Dedifferentiated amniotic fluid mesenchymal stem cell (primary cell): ENCODE data around the gene IFT122.
A peak's percentile ranks its signal among the peaks of the same experiment; 100 is the strongest.
"Not testable (repeated sequence)": the region's sequence is repeated elsewhere in the genome, so short reads cannot be mapped to it uniquely, and the experiment has no call there.

ENCODE experiments used
- DNase-seq: peaks from one replicate; pipeline ENCODE4 v3.0.0-alpha.2; 2016; ENCODE audit errors: extremely low spot score

The IFT122 gene

DNA sequence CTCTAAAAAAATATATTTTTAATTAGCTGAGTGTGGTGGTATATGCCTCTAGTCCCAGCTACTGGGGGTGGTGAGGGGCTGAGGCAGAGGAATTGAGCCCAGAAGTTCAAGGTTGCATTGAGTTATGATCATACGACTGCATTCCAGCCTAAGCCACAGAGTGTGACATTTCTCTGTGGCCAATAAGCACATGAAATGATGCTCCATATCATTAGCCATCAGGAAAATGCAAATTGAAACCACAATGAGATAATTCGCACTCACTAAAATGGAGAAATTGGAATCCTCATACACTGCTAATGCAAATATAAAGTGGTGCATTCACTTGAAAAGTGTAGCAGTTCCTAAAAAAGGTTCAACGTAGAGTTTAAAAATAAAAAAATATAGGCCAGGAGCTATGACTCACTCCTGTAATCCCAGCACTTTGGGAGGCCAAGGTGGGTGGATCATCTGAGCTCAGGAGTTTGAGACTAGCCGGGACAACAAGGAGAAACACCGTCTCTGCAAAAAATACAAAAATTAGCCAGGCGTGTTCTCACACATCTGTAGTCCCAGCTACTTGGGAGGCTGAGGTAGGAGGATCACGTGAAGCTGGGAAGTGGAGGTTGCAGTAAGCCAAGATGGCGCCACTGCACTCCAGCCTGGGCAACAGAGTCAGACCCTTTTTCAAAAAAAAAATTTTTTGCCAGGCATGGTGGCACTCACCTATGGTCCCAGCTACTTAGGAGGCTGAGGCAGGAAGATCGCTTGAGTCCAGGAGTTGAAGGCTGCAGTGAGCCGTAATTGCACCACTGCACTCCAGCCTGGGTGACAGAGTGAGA is 35.2 kb downstream of the IFT122 start:
- DNase-seq = no peak

DNA sequence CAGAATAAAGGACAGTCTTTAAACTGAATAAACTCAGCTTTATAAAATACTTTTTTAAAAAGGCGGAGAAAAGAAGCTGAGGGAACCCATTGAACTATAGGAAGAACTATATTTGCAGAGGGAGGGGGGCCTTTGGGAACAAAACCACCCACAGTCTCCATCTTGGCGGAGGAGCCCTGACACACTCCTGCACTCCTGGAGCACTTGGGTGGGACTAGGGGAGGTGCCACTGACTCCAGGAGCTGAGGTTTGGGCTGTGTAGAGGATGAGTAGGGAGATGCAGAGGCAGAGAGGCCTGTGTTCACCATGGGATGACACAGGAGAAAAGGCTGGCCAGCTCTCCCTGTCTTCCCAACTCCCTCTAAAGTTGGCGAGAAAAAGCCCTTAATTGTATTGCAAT is 35.8 kb downstream of the IFT122 start:
- DNase-seq = no peak

DNA sequence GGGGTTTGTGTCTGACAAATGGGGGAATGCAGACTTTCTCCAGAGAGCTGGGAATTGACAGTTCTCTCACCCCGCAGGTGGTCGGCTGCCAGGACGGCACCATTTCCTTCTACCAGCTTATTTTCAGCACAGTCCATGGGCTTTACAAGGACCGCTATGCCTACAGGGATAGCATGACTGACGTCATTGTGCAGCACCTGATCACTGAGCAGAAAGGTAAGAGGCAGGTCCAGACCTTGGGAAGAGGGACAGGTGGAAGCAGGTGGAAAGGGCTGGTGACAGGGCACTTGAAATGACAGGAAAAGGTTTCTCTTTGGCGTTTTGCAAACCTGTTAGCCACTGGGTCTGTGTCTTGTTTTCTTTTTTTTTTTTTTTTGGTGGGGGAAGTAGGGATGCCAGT is 36.6 kb downstream of the IFT122 start:
- DNase-seq = no peak

DNA sequence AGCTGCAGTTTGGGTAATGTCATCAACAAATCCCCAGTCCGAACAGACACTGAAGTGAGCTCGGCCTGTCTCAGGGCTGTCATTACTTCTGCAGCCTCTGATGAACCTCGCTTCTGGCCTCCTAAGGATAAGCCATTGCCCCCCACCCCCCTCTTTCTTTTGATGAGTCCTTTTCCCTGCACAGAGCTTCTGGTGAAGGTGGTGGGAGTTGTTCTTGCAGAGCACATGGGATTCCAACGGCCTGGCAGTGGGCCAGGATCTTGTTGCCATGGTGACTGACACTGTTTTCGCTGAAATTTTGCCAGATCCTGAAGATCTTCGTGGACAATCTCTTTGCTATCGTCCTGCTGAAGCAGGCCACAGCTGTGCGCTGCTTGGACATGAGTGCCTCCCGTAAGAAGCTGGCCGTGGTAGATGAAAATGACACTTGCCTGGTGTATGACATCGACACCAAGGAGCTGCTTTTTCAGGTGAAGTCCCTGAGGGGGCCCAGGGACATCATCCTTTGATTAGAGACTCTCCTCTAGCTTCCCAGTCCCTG is 41.3 kb downstream of the IFT122 start:
- DNase-seq = not testable (repeated sequence)

DNA sequence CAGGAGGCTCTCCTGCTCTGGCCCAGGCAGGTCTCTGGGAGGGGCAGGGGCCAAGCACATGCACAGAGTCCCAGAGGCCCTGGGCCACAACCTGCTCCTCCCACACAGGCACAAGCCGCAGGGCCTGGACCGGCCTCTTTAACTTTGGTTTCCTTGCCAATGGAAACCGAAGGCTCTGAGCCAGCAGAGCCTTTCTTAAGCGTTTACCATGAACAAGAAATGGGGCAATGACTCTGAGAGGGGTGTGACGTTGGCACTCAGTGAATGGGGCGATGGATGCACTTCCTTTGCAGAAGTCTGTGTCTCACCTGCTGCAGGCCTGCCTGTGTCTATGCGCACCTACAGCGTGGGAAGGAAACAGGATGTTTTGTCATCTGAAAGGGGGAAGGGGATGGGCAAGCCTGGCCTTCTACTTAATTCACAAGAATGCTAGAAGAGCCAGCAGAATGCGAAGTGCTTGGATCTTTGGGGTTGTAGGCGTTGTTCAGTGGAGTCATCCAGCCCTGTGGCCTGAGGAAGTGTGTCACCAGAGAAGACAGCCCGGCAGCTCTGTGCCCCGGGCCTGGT is 41.8 kb downstream of the IFT122 start:
- DNase-seq = no peak

DNA sequence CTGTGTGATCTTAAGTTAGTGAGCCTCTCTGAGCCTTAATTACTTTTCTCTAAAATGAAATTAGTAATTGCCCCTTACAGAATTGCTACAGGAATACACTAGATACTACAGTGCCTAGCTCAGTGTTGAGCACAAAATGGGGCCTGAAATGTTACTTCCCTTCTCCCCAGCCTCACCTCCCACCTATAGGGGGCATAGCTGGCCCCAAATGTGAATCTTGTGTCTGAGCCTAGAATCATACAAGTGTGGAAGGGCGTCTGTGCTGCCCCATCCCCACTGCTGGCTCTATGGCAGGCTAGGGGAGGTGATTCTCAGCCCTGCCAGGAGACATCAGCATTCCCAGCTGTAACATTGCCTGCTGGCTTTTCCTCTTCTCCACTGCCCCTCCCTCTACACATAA is 42.7 kb downstream of the IFT122 start:
- DNase-seq = no peak

DNA sequence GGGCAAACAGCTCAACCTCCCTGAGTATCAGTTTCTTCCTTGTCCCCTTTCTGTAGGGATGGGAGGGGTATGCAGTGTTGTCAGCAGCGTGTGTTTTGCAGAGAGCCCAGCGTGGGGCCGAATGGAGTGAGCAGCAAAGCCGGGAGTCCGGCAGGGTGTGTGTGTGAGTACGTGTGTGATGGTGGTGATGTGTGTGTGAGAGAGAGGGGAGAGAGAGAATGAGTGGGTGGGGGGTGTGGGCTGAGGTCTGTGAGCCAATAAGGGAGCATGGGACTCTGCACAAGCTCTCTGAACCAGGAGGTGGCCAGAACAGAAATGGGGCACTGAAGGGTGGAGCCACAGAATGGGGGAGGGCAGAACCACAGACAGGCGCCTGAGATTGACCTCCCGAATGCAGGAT is 43.8 kb downstream of the IFT122 start:
- DNase-seq = no peak

DNA sequence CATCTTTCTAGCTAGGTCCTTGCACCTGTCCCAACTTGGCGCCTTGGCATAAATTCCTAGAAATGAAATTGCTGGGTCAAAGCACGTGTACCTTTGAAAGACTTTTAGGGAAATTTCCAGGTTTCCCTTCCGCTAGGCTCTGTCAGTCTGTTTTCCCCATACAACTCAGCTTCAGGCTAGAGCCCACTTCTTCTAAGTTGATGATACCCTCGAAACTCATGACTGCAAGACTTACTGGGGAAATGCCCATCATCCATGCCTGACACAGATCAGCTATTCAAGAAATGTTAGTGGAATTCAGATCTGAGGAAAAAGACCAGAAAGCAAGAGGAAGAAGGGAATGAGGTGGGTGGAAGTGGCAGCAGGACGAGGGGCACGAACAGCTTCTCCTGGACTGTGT is 45.1 kb downstream of the IFT122 start:
- DNase-seq = not testable (repeated sequence)

DNA sequence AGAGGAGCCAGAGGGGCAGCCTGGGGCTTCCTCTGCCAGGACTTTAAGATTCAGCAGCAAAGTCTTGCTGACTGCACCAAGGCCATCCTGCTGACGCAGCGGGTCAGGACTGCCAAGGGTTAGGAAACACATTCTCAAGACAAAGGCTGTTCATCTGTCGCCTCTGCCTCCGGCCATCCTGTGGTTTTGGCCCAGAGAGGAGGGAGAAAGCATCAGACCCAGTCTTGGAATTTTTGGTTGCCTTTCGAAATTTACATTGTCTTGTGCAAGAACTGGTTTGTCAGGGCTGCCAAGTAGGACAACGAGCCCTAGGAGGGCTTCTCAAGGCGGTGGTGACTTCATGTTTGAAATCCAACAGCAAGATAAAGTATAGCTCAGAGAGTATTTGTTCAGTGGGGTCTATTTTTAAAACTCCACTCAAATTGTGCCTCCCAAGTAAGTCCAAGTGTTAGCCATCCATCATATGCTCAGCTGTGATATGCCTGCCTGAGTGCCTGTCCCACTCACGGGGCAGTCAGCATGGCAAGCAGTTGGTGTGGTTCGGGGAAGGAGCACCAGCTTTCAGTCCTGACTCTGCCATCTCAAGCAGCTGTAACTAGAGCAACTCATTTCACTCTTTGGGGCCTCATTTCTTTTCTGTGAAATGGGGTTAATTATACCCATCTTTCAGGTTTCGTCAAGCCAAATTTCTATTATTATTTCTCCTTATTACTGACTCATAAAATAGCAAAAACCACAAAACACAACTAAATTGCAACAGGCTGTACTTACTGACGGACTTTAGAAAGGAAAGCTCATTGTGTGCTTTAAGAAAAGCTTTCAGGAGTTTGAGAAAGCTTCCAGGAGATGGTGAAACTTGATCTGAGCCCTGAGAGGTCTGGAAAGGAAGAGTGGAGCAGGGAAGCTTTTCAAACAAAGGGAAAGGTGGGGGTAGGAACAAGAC is 46.0 kb downstream of the IFT122 start:
- DNase-seq = peak; percentile 93

DNA sequence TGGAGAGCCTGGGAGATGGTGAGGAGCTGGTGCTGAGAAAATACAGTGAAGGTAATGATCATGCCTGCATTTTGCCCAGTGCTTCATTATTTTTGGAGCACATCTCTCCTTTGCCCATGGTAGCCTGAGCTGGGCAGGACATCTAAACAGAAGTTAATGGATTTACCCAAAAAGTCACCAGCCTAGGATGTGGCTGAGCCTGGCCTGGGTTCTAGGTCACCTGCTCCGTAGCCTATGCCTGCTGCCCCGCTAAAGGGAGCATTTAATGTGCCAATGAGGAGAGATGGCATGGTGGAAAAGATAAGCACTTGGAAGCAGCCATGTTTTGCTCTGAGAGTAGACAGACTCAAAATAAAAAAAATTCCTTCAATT is 46.6 kb downstream of the IFT122 start:
- no peak for DNase-seq

DNA sequence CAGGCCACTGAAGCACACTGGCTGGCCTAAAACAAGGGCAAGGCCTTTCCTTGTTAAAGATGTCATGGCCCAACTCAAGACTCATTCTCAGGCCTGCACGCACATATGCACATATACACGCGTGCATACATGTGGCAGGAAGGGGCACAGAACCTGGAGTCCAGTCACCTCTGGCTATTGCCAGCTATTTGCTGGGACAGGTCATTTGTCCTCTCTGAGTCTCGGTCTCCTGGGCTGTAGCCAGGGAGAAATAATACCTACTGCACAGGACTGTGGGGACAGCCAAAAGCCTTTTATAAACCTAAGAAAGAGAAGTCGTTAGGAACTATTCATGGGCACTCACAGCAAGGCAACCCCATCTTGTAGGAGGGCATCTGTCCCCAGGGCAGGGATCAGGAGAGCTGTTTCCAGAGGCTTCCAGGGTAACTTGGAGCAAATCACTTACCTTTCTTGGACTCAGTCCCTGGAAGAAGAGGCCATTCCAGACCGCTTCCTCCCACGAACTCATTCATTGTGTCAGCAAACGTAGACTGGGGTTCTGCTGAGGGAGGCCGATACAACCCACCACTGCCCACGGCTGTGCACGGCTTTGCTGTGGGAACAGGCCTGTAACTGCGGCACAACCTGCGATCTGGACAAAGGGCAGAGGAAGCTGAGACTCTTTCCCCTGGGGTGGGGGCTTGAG is 47.3 kb downstream of the IFT122 start:
- no peak for DNase-seq

DNA sequence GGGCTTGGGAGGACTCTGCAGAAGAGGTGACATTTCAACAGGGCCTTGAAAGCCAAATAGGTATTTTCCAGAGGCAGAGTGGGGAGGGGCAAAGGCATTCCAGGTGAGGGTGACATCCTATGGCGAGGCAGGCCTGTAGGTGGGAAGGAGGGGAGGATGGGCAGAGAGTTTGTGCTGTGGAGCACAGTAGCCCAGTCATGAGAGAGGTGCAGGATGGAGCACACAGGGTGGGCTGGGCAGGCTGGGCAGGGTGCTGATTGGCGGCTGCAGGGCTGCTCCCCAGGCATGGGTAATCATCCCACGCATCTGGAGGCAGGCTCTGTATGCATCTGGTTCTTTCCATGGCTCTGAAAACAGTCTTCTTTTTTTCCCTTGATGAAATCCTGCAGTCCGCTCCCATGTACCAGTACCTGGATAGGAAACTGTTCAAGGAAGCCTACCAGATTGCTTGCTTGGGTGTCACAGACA is 47.9 kb downstream of the IFT122 start:
- DNase-seq = not testable (repeated sequence)

DNA sequence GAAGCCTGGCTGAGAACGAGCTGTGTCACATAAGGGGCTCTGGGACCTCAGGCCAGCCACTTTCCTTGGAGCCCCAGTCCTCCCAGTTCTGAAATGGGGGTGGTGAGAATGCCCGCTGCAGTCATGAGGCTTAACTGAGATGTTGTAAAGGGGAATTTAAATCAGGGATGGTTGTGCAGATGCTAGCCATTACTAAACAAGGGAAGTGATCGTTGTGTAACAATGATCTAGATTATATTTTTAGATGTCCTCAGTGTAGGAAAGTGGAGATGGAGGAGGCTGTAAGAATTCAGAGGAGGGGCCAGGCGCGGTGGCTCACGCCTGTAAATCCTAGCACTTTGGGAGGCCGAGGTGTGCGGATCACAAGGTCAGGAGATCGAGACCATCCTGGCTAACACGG is 49.2 kb downstream of the IFT122 start:
- DNase-seq = not testable (repeated sequence)

DNA sequence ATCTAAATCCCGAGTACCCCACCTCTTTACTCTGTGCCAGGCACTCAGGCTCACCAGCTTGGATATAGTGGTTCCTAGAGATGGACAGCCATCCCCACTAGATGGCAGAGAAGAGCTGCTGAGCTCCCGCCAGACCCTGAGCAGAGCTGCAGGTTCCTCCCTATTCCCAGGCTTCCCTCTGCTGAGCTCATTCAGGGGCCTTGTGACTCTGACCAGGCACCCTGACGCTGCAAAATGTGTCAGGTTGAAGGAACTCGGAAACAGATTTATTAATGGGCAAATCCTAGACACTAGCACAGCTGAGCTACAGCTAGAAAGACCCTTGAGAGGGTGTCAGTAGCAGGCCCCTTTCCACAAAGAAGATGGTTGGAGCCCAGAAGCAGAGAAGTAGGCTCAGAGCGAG is 50.2 kb downstream of the IFT122 start:
- peak; percentile 93 for DNase-seq

DNA sequence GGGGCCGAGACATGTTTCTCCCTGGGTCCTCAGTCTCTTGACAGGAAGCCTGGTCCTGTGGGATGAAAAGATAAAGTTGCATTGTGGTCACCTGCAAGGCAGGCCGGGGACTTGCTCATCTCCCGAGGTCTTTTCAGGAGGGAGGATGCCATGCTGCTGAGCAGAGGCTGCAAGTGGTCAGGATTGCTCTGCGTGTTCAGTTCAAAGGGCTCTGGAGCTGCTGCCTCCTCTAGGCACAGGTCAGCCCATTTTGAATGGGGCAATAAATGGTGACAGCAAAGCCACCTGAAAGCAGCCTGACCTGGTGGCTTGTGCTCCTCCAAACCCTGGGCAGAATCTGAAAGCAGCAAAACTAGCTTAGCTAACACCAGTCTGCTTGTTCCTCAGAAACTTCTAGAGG is 51.1 kb downstream of the IFT122 start:
- DNase-seq = not testable (repeated sequence)

DNA sequence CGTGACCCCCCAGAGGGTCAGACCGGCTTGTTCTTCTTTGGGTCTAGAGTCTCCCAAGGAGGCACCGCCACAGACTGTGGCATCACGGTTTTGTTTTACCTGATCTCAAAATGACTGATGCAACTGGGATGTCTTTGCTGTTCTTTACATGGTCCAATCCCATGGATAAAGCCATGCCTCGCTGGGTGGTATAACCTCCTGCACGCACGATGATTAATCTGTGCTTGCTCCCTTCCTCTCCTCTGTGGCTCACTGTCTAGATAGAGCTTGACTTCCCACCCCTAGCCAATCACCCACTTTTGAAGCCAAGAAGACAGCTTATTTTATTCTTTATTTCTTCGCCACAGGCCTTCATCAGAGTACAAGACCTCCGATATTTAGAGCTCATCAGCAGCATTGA is 51.8 kb downstream of the IFT122 start:
- no peak for DNase-seq

DNA sequence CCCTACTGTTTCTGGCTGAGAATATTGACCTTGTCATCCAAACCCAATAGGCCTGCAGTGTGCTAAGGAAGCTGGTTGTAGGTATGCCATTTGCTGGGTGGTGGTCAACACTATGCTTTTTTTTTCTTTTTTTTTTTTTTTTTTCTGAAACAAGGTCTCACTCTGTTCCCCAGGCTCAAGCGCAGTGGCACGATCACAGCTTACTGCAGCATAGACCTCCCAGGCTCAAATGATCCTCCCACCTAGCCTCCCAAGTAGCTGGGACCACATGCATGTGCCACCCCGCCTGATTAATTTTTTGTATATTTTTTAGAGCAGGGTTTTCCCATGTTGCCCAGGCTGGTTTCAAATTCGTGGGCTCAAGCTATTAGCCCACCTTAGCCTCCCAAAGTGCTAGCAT is 52.7 kb downstream of the IFT122 start:
- no peak for DNase-seq

DNA sequence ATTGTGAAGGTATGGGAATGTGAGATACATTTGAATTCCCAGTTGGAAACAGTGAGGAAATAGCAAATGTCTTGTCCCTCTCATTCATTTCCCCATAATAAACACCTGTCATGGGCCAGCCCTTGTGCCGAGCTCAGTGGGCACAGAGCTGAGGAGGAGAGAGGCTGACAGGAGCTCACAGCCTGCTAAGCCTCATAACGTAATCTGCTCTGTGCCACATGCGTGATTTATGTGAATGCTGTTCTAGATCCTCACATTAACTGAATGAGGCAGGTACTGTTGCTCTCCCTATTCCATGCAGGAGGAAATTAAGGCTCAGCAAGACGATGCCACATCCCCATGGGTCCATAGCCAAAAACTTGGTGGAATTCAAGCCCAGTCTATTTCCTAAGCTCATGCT is 53.2 kb downstream of the IFT122 start:
- no peak for DNase-seq

DNA sequence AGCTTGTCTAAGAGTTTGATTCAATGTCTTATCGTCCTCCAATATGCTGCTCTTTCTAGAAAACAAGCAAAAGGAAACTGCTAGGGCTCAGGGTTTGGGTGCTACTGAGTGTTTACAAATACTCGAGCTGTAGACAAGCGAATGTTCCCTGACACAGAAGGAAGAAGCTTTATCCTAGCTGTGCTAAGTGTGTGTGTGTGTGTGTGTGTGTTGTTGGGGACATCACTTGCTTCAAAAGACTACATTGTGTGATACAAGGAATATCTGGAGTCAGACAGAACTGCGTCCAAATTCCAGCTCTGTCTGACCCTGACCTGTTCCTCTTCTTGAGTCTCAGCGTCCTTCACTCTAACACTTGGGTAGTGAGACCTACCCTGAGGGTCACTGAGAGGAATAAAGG is 54.5 kb downstream of the IFT122 start:
- DNase-seq = not testable (repeated sequence)

DNA sequence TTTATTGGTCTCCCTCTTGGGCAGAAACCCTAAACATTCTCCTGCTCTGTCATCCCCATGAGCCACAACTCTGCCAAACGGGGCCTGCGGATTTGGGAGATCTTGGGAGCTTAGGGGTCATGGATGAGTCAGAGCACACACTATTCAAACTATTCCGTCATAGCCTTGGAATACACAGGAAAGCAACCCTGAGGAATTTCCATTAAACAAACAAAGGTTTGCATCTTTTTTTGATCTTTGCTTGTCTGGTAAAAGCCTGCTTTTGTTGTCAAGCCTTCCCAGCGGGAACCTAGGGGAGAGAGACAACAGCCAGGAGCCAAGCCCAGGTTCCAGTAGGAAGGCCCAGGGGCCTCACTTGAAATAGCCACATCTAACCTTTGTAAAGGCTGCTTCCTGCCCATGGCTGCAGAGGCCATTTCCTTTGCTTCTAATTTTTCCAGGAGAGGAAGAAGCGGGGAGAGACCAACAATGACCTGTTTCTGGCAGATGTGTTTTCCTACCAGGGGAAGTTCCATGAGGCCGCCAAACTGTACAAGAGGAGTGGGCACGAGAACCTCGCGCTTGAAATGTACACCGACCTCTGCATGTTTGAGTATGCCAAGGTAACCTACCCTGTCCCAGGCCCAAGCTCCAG is 55.1 kb downstream of the IFT122 start:
- DNase-seq = peak; percentile 45

DNA sequence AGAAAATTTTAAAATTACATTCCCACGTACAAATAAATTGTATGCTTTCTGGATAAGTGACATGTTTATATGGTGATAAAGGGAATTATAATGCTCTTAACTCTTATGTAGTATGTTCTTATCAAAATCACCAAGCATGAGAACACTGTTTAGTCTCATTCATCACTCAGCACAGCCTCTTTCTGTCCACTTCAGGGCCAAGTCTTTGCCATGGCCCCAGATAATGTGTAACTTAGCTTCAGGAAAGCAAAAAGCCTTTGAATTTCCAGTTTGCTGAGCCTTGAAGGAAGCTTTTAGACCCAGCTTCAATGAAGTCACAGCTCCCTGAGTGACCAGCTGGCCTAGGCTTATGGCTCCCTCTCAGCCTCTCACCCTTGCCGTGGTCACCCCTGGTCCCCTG is 57.9 kb downstream of the IFT122 start:
- DNase-seq = not testable (repeated sequence)
